ENCODE data around the gene PDE3B. TPM values are rescaled to one million over a fixed set of nuclear protein-coding genes. Genes with fewer than 3 reads are reported as not detected.

Gene PDE3B
- total RNA-seq (2022; extraction: Qiagen RNA extraction; ENCODE audit: low read depth): 1.3 to 2.7 TPM (median 2.4 TPM) in 5 replicates

GRCh38 chr11:14643697-14644225, at the start of gene PDE3B:
TSS of gene PDE3B (plus strand) at chr11:14643804. CDS start at chr11:14644076, 272 bp downstream.

DNA sequence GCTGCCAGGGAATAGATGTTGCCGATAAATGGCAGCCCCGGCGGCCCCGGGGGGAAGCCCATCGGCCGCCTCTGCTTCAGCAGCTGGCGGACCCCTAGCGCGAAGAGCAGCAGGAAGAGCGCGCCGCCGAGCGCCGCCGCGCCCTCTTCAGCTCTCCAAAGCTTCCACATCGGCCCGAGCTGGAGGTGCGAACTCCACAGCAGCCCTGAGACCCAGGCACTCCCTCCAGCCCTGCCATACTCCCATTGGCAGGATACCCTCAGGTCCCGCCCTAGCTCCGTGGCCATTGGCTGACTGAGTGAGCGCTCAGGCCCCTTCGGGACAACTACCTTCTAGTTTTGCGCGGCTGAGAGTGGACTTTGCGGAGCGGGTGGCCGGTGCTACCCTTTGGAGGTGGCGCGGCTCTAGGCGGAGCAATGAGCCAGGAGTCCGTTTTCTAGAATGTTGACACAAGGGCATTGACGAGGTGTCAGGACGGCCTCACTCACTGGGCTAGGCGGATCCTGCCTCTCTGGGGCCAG, 248.5 kb downstream of the PDE3B start, which contains the start of gene CYP2R1:
CYP2R1 (minus strand) TSS at position 196 of the 521 bp plus-strand sequence; CDS start at position 170, 26 bp downstream.

Other genes starting within 250 kb of the PDE3B start
- 97.4 to 131 TPM (median 116 TPM) in 5 replicates for gene COPB1, start 144.0 kb upstream of the PDE3B start, total RNA-seq (2022; extraction: Qiagen RNA extraction; ENCODE audit: low read depth)
- gene PSMA1, start 123.4 kb upstream of the PDE3B start, total RNA-seq (2022; extraction: Qiagen RNA extraction; ENCODE audit: low read depth): 161 to 186 TPM (median 177 TPM) in 5 replicates
- gene CYP2R1, start 248.4 kb downstream of the PDE3B start, total RNA-seq (2022; extraction: Qiagen RNA extraction; ENCODE audit: low read depth): 10.8 to 13.1 TPM (median 11.3 TPM) in 5 replicates